IgD-negative memory B cell (primary cell): ENCODE results near the gene QRICH1. TPM values are rescaled to one million over a fixed set of nuclear protein-coding genes. Genes with fewer than 3 reads are reported as not detected.

ENCODE experiments used
- polyA plus RNA-seq: library from polyadenylated mRNA; unstranded; fragments of 300-500 nt; fragmentation: Illumina TruSeq; gene quantifications from one replicate; pipeline ENCODE4 v1.2.3, GENCODE V29; 2021

The QRICH1 gene
- polyA plus RNA-seq, 1 donor from 2014 or later: 23.6 TPM

Other genes starting within 250 kb of the QRICH1 start
- gene PRKAR2A, start 246.2 kb downstream of the QRICH1 start, polyA plus RNA-seq: 10.0 TPM
- gene SLC25A20, start 195.2 kb downstream of the QRICH1 start, polyA plus RNA-seq: 13.7 TPM
- gene ARIH2, start 175.2 kb downstream of the QRICH1 start, polyA plus RNA-seq: 88.4 TPM
- gene P4HTM, start 103.8 kb downstream of the QRICH1 start, polyA plus RNA-seq: 20.4 TPM
- 81.4 TPM for gene WDR6, start 86.7 kb downstream of the QRICH1 start, polyA plus RNA-seq
- gene DALRD3, start 75.5 kb downstream of the QRICH1 start, polyA plus RNA-seq: 25.4 TPM
- 188 TPM for gene NDUFAF3, start 72.0 kb downstream of the QRICH1 start, polyA plus RNA-seq
- 96.7 TPM for gene IMPDH2, start 64.7 kb downstream of the QRICH1 start, polyA plus RNA-seq
- gene QARS1, start 10.7 kb upstream of the QRICH1 start, polyA plus RNA-seq: 117 TPM
- 23.5 TPM for gene USP19, start 26.8 kb upstream of the QRICH1 start, polyA plus RNA-seq
- not detected for gene LAMB2, start 39.0 kb upstream of the QRICH1 start, polyA plus RNA-seq
- gene CCDC71, start 72.3 kb upstream of the QRICH1 start, polyA plus RNA-seq: 1.7 TPM
- gene KLHDC8B, start 77.5 kb upstream of the QRICH1 start, polyA plus RNA-seq: 0.54 TPM
- 1.5 TPM for gene C3orf62, start 183.2 kb upstream of the QRICH1 start, polyA plus RNA-seq
- gene USP4, start 246.0 kb upstream of the QRICH1 start, polyA plus RNA-seq: 55.0 TPM